CD4-positive, alpha-beta T cell treated with Interleukin-21 for 1 hour (primary cell): Measurements from ENCODE around the gene MED12L.

Experiments used
- DNase-seq: peaks from one replicate; pipeline ENCODE4 v3.0.0-alpha.2; 2020

Gene MED12L

DNA sequence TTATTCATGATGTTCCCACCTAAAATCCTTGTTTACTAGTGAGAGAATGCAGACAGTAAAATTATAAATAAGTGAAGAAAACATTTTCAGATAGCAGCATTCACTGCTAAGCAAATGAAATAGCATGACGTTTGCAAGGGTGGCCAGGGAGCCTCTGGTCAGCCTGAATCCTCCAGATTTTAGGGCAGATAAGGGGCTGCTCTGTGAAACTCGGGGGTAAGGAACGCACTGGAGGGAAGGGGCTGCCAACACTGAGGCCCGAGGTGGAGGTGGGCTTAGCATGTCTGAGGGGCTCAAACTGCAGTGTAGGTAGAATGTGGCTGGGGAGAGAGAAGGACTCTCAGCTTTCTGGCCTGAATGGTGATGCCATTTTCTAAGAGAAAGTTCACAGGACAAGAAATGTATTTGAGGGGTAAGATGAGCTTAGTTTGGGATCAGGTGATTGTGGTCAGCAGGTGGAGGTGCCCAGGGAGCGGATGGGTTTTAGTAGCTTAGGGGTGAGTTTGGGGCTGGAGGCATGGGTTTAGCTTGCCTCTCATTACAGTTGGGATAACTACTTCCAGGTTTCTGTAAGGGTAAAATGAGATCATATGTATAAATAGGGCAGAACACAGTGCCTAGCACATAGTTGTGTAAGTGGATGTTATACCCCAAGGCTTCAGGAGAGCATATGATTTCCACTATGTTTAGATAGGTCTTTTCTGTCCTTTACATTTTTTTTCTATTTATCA lies 97.0 kb downstream of the MED12L start:
- no peak for DNase-seq

DNA sequence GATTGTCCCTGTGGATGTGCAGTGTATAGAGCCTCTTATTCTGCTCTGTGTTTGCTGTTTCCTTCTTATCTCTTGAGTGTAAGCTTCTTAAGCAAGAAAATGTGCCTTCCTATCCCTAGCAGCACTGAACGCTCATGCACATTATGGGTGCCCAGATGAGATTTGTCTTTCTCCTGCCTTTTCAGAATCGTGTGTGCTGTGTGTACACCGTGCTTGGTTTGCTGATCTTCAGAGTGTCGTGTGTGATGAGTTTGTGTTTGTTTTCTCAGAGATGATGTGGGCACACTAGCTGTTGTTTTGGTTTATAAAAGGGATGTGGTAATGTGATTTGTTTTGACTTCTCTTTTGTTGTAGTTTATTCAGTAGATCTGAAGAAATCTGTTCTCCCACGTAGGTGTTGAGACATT lies 97.8 kb downstream of the MED12L start:
- no peak for DNase-seq

DNA sequence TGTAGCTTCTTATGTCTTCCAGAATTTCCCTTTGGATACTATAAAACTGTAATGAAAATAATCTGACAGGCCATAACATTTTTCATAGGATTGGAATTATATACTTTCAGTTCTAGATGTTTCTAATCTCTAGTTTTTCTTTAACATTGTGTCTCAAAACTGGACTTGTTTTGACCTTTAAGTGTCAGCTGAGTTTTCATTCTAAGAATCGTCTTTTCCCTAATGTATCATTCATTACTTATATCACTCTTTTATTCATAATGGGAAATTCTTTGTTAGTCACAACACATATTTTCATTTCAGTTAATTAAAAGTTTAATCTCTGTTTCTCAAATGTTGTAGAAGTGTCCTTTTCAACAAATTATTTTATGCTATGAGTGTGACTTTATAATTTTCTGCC lies 105.6 kb downstream of the MED12L start:
- DNase-seq, result no peak

DNA sequence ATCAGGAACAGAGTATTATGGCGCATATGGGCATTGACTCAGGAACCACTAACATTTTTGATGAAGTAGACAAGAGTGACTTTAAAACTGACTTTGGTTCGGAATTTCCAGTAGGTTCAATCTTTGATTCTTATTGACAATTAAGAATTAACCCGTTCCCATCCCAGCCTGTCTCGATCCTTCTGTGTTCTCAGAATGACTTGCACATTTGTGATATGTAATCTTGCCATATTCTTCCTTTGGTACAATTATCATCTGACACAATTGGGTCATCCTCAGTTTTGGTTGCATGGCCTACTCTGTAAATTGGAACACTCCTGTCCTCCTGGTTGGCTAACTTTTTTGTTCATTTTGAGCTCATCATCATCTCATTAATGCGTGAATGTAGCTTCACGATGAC lies 107.1 kb downstream of the MED12L start:
- DNase-seq, result no peak

DNA sequence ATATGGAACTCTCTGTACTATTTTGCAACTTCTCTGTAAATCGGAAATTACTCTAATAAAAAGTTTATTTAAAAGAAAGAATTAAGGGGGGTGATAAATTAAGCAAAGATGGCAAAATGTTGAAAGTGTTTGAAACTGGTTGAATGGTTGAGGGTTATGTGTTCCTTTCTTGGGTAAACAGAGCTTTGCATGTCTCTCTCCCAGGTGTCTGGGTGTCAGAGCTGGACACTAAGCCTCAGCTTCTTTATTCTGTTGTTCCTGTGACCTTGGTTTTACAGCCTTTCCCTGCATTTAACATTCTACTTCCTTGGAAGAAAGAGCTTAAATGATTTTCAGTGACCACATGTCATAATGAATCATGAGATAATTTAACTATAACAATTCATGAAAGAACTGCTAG lies 110.4 kb downstream of the MED12L start:
- no peak for DNase-seq

DNA sequence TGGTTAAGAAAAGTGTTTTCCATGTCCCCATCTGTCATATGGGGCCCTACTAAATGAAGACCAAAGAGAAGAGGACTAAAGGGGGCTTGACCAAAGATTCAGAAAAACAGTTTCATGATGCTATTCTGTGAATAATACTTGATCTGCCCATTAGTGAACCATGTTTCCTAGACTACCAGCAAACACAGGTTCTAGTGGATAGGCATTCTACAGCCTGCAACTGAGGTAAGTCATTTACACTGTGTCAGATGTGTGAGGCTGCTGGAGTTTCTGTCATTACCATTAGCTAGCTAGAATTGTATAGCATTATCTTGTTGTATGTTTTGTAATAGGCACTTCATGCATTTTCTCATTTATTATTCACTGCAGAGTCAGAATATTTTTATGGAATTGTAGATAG lies 111.0 kb downstream of the MED12L start:
- DNase-seq, result no peak

DNA sequence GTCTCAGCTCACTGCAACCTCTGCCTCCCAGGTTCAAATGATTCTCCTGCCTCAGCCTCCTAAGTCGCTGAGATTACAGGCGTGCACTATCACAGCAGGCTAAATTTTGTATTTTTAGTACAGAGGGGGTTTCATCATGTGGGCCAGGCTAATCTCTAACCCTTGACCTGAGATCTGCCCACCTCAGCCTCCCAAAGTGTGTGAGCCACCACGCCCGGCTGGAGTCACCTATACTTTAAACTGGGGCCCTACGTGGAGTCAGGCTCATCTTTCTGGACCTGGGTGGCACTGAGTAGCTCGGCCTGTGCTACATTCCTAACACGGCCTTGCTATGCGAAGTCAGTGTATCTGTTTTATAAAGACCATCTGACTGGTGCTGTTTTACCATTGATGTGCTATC lies 111.8 kb downstream of the MED12L start:
- DNase-seq, result no peak

DNA sequence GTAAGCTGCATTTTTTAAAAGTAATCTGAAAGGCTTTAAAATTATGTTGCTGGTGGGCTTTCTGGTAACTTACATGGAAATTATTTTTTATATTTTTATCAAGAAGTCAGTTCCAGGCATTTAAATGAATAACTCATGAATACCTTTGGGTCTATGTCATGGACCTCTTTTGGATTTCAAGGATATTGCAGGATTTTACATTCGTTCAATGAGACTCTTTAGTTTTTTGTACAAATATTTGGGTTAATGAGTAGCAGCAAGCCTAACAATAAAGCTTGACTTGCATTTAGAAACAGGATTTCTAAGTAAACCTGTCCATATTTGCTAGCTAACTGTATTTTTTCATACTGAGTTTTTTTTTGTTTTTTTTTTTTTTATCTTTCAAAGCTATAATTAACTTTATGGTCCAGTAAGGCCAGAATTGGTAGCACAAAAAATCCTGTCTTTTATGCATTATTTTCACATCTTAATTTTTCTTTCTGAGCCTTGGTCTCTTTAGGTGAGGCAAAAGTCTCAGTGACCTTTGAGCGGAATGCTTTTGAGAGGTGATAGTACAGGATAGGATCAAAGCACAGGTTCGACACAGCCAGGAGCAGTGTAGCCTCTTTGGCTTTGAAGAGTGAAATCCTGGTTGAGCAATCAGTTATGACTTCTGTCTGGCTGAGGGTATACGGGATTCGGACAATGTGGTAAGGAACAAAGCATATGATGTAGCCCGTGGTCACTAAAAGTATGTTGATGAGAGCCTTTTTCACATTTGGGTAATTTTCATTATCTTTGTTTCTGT lies 112.7 kb downstream of the MED12L start:
- no peak for DNase-seq

DNA sequence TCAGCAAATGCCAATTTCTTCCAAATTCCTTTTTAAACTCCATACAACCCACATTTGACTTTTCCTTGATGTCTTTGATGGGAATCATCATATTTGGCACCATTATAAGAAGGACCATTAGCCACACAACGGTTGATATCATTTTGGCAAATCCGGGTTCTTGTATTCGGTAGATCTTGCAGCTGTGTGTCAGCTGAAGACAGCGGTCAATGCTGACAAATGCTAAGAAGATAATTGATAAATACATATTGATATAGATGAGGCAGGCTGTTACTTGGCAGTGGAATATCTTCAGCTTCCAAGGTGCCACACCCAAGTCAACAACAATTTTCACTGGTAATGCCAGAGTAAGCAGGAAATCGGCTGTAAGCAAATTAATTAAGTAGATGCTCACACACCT lies 113.4 kb downstream of the MED12L start:
- no peak for DNase-seq

DNA sequence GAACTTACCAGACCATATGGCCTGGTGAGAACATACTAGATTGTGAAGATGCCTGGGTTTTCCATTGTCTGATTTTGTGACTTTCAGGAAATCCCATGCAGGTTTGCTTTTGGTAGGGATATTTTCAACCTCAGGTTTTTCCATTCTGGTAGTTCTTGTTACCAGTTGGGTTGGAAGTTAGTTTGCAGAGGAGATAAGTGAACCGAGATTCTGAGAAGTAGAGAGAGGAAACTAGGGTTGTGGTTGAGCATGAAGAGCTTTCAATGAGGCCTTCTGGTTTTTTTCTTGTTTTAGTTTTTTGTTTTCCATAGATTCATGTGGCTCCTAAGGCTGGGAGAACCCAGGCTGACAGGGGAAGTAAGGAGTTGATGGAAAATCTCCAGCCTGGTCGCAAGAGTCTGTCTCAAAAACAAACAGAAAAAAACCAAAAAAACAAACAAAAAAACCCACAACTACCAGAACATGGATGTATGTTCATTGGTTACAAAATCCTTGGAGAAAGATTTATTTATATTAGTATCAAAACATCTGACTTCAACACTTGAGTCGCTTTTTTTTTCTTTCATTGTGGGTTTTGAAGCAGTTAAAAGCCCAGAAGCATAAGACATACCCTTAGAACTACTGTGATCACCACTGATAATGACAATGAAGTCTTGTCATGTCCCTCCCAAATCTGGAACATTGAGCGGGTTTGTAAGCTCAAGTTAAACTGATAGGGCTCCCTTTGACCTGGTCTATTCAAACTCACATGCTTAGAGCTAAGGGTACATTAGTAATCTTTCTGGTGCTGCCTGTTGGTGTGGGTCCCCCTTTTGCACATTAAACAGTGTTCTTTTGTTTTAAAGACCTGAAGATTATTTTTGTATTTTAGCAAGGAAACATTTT lies 114.3 kb downstream of the MED12L start:
- no peak for DNase-seq

DNA sequence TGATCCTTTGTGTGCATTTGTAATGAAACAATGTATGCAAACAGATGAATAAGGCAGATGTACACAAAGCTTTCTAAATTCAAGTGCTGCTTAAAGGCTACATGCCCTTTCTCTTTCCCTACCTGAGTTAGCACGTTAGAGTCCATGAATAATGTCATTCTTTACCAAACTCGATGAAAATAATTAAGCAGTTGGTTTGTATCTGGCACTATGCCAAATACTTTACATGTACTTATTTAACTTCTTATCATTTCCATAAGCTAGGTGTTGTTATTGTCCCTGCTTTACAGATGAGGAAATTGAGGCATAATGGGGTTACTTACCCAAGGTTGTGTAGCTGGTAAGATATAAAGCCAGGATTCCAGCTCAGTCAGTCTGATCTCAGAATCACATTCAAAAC lies 115.1 kb downstream of the MED12L start:
- DNase-seq, result no peak

DNA sequence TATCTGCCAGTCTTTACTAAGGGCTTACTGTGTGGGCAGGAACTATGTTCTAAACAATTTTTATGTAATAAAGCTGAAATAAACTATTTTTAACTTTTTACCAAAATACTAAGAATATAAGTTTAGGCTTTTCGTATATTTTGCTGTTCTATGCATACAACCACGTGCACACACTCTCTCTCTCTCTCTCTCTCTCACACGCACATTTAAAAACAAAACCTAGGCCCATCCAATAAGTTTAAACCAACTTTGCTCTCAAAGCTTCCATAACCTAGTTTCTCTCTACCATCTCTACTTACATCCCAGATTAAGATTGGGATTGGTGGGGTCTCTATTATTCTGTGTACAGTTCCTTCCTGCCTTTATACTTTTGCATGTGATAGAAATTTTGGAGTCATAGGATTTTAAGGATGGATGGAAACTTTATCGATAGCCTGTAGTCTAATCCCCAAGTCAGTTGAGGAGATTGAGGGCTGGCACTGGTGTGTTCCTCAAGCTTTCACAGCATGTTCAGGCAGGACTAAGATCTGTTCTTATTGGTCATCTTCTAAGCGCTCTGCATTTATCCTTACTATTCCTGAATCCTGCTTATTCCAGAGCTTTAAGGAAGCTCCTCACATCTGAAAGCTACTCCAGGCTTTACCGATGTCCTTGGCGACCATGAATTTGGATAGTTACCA lies 115.7 kb downstream of the MED12L start:
- DNase-seq, result peak; percentile 48

DNA sequence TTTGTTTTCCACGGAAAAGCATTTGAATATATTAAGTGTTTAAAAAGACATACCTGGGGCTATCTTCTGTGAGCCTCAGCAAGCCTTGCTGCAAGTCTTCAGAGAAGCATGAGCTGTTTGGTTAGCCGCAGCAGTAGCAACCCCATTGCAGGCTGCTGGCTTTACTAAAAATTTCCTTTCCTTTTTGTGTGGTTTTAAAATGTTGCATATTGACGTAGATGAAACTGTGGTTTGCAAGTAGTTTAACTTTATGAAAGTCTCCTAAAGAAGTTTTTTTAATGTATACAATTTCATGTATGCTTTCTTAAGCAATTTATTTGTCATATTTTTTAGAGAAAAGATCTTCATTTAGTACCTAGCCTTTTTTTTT lies 117.6 kb downstream of the MED12L start, which contains the start of gene GPR171:
GPR171 (minus strand) TSS at position 166 of the 370 bp plus-strand sequence. CDS start 3,830 bp downstream, outside the sequence.
- peak; percentile 83 for DNase-seq

DNA sequence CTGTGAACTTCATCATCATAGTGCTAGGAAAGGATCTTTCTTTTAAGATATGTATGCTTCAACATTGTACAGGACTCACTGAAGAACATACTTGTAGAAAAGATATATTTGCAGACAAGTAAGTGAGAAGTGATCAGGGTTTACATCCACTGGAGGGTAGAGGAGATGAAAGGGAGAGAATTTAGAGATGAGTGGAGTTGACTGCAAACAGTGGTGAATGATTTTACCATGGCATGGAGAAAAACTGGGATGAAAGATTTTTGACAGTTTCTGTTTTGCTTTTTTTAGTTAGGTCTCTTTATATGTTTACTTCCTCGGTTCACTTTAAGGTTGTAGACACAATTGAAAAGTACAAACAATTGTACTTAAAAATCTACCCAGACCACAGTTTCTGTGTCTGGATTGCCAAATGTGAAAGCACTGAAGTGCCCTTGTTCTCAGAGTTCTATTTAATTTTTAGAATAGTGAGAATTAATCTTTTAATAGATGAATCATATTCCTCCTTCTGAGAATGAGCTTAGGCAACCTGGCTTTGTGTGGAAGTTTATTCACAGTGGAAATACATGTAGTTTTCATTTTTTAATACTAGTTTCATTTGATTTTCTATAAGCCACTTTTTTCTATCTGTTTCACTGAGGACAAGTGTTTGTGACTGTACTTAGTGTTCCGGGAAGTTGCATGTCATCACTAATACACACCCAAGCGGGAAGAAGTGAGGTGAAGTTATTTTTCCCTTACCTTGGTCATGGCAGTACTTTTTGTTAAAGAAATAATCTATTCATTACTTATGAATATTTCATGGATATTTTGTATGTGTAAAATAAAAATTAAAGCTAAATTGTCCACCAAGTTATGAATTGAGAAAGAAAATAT lies 119.3 kb downstream of the MED12L start:
- peak; percentile 71 for DNase-seq

DNA sequence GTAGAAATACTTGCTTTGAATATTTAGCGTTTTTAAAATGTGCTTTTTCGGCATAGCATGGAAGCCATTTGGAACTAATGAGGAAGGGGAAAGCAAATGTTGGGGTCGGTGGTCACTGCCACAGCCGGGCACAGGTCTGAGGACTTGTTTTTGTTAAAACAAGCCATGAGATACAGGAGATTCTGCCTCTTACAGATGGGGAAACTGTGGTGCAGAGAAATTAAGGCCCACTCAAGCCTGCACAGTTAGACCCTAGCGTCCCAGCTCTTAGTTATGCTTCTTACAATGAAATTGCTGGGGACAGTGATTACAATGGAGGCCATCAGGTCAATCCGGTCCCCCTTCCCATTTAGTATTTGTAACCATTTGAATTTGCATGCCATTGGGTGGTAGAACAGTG lies 120.0 kb downstream of the MED12L start:
- DNase-seq, result no peak

DNA sequence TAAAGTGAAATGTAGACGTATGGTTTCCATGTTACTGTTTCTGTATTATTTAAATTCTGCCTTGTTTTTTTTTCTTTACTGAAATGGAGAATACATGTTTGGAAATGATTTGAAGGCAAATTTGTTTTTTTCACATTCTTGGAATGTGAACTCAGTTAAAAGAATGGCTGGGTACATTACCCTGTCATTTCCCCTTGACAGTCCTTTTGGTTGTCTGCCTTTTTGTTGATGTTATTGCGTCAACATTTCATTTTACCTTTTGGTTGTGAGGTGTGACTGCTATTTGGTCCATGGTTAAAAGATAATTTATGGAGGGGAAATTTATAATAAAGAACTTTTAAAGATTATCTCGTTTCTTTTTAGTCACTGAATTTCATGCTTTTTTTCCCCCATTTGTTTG lies 120.7 kb downstream of the MED12L start:
- peak; percentile 39 for DNase-seq

DNA sequence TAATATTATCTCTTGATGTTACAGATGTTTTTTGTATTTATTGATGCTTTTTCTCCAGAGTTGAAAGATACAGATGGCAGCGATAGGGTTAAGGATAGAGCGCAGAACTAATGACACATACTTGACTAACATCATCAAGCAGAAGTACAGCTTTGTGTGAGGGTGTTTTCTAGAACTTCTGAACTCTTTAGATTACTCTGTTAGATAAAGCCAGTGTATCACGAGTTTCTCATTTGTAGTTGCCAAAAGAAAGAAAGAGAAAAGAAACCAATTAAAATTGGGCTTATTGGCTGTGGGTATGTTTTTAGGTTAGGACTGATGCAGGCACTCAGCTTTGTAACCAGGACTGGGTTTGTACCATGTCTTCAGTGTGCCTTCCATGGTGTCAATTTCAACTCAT lies 124.2 kb downstream of the MED12L start:
- peak; percentile 51 for DNase-seq

DNA sequence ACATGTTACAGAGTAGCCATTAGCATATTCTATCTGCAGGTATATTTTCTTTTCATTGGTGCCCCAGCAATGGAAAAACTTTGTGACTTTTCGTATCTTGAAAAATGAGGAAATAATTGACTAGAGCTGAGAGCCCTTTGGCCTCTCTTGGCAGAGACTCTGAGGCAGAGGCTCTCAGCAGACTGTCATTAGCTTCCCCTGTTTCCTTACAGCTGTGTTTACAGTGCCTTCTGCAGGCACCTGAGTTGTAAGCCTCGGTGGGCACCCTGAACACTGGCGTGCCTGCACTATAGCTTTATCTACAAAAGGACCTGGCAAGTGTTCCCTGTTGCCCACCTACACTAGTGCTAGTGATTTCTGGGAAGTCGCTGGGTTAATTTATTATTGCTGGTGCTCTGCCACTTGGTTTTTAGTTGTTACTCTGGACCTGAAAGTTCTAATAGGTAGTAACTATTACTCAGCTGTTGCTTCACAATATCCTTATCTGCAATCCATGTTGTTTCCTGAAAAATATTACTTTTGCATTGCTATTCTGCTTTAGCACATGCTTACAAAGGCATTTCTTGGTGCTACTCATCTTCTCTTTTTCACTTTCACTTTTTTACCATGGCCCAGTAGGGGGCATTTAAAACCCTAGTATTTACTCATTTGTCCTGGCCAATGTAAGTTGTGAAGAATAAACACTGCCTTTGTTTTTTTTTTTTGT lies 125.4 kb downstream of the MED12L start:
- no peak for DNase-seq

DNA sequence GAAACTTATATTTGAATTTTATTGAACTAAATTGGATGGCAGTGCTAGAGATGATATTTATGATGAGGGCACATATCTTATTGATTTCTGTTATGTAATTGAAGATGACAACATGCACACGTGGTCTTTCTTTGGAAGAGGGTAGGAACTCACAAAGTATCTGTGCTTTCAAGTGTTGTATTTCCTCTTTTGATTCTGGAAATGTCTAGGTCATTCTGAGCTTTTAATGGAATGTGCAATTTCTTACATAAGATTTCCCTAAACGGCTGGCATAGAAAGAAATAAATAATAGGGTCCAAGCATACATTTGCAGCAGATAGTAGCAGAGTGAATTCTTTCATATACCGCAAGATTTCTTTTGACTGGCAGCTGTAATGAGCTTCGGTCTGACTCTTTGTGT lies 127.7 kb downstream of the MED12L start:
- DNase-seq, result no peak

DNA sequence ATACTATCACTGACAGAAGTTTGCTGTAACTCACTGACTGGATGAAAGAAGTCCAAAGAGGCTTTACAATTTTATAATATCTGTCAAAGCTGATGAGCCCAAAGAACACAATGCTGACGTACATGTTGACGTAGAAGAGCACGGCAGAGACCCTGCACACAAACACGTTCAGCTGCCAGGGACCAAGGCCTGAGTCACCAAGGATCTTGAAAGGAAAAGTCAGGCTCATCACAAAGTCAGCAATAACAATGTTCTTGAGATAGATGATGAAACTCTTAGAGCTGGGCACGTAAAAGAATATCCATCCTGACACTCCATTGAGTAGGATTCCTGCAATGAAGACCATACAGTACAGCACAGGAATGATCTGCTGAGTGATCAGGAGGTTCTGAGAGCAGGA lies 128.4 kb downstream of the MED12L start:
- DNase-seq, result no peak

DNA sequence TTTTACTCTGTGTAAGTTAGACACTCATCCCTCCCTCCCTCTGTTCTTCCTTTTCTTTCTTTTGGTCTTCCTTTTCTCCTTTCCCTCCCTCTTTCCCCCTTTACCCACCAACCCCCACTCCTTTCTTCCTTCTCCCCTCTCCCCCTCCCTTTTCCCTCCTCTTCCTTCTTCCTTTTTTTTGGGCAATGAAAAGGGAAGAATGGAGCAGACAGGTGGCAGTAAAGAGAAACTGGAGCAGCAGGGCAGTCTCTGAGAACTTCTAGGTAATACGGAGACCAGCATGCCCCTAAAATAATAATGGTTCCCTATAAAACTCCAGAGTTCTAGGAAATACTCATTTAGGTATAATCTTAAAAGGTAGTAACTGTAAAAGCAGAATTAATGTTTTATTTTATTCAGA lies 129.0 kb downstream of the MED12L start:
- no peak for DNase-seq
